NCI-H2196 treated with DMSO at 0.1 percent for 48 hours (cell line): ENCODE results near the gene PSMD9.
"Not testable (repeated sequence)": the region's sequence is repeated elsewhere in the genome, so short reads cannot be mapped to it uniquely, and the experiment has no call there.

Experiments used
- DNase-seq: peaks from one replicate; lab custom pipeline; 2025; ENCODE audit not compliant: unreplicated experiment; lab: John Stamatoyannopoulos, UW

PSMD9 gene

GRCh38 chr12:121888478-121889273, at the start of gene PSMD9:
Gene PSMD9 (plus strand): TSS chr12:121888790. CDS start chr12:121888857, 67 bp downstream.
- DNase-seq: peak; percentile 96

DNA sequence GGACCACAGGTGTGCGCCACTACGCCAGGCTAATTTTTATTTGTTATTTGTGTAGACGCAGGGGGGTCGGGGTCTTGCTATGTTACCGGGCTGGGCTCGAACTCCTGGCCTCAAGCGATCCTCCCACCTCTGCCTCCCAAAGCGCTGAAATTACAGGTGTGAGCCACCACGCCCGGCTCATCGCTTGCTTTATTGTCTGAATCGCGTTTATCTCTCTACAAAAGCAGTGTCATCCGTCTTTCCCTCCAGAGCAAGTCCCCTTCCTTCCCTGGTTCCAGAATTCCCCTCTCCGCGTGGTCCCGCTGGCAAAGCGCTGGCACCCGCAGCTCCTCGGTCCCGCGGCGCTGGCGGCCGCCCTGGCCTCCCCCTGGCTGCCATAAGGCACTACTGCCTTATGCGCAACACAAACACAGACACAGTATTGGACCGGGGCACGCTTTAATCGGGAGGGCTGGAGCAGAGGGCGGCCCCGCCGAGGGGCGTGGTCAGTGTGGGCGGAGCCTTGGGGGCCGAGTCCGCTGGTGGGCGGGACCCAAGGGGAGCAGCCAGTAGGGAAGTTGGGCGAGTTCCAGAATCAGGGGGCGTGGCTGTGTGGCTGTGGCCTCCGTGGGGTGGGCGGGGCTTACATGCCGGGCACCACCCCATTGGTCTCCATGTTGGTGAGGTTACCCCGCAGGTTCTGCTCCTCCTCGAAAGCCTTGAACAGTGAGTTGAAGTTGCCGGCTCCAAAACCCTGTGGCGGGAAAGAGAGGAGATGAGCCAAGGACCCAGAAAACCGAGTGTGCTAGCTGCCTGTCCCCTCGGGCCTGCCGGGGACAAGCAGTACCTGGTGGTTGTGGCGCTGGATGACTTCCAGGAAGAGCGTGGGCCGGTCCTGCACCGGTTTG, 49.2 kb upstream of the PSMD9 start:
- peak; percentile 93 for DNase-seq

DNA sequence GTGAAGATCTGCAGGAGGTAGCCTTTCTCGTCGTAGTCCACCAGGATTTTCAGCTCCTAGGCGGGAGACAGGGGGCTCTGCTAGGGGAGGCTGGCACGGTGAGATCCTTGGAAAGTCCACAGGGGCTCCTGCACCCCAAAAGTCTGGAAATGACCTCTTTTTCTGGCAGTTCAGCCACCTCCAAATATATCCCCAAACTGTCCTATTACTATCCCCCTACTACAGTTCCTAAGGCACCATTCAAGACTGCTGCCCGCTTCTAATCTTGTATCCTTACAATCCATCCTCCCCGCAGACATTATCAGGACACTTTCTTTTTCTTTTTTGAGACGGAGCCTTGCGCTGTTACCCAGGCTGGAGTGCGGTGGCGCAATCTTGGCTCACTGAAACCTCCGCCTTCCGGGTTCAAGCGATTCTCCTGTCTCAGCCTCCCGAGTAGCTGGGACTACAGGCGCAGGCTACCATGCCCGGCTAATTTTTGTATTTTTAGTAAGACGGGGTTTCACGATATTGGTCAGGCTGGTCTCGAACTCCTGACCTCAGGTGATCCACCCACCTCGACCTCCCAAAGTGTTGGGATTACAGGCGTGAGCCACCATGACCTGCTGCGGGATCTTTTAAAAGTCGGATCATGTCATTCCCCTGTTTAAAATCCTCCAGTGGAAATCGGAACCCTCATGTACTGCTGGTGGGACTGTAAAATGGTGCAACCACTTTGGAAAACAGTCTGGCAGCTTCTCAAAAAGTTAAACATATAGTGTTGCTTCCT, 48.4 kb upstream of the PSMD9 start:
- no peak for DNase-seq

DNA sequence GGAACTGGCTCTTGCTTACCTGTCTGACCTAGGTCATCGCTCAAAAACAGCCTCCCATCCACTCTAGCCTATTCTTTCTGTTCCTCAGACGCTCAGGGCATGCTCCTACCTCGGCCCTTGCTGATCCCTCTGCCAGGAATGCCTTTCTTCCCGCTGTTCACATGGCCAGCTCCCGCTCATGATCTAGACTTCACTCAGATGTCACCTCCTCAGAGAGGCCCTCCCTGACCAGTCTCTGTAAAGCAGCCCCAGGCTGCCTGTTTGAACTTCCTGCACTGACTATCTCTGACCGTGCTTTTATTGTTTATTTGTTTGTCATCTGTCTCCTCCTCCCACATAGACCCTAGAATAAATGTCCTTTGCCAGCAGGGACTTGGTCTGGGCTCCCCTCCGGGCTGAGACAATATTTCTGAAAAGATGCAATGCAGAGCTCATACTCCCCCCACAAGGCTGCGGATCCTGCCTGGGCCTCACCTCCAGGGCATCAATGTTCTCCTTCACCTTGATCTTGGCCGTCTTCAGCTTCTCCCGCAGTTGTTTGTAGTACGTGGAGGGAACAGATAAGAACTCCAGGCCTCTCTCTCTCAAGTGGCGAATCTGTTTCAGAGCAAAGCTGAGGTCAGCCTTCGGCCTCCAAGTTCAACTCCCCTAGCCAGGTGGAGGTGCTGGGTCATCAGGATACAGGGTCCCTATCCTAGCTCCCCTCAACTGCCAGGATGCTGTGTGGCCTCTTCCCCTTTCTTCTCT, 45.2 kb upstream of the PSMD9 start:
- no peak for DNase-seq

DNA sequence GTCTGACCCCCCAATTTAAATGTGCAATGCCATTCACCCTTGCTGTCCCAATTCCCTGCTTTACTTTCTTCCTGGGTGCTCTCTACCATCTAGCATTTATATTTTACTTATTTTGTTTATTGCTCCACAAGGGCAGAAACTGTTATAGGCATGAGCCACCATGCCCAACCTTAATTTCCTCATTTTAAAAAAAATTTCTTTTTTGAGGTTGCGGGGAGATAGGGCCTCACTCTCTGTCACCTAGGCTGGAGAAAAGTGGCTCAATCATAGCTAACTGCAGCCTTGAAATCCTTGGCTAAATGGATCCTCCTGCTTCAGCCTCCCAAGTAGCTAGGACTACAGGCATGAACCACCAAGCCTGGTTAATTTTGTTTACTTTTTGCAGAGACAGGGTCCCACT, 42.9 kb upstream of the PSMD9 start:
- no peak for DNase-seq

- no peak for DNase-seq
Measured at GRCh38 chr12:121849211-121849610, 39.4 kb upstream of the PSMD9 start.

GRCh38 chr12:121849665-121850064, 38.9 kb upstream of the PSMD9 start:
- DNase-seq: no peak

DNA sequence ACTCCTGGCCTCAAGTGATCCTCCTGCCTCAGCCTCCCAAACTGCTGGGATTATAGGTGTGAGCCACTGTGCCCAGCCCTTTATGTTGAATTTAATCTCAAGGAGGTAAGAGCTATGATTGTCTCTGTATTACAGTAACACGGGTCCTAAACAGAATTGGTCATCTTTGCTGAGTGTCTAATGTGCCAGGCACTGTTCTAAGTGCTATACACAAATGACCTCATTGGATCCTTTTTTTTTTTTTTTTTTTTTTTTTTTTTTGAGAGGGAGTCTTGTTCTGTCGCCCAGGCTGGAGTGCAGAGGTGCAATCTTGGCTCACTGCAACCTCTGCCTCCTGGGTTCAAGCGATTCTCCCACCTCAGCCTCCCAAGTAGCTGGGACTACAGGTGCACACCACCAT, 36.2 kb upstream of the PSMD9 start:
- DNase-seq: not testable (repeated sequence)

DNA sequence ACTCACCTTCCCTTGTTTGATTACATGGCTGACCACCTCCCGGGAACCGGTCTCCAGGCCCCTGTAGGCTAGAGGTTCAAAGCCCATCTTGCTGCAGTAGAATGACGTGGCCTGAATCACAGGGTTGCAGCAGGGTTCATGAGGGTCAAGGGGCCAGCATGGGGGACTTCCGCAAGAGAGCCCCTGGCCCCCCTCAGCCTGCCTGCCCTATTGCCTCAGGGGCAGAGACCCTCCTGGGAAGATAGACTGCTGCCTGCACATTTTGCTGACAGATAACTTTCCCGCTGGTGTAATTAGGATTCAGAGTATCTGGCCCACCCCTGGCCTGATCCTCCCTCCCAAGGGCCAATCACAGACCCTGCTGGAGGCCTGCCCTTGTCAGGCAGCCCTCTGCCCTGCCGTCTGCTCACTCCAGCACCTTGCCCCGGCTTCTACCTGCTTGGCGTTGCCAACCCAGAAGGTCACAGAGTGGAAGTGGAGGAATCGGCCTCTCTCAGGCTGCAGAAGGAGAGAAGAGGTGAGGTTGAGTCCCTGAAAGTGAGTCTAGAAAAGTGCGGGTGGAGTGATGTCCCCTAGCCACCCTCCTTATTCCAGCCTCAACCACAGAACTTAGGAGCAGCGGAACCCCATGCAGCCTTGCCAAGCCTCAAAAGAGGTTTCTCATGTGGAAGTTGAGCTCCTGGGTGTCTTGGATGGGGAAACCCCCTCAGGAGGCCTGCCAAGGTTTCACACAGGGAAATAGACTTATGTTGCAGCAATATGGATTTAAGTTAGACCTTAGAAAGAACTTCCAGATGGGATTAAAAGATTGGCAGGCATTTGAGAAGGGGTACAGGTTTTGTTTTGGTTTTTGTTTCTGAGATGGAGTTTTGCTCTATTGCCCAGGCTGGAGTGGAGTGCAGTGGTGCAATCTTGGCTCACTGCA, 31.0 kb upstream of the PSMD9 start:
- DNase-seq: no peak

GRCh38 chr12:121858318-121858661, 30.3 kb upstream of the PSMD9 start:
- DNase-seq: no peak

- no peak for DNase-seq
Measured at GRCh38 chr12:121858662-121859572, 29.7 kb upstream of the PSMD9 start, which contains the start of gene HPD. Gene HPD (minus strand): TSS chr12:121858859. CDS start chr12:121858823, 36 bp downstream.

DNA sequence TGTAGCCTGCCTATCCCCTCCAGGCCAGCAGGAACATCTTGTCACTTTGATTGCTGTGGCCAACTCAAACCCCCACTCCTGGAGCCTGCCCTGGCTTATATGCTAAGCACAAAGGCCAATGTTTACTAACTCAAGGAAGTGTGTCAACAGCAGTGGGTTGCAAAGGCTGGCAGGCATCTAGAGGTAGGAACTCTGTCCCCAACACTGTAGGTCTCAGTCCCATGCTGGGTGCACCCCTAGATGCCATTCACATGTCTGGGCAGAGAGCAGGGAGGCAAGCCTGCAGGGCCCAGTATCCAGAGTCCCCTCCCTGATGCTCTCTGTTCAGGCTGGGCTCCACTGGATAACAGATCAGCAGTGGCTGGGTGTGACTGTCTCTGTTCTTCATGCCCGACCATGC, 28.3 kb upstream of the PSMD9 start:
- no peak for DNase-seq

- not testable (repeated sequence) for DNase-seq
Measured at GRCh38 chr12:121860699-121861098, 27.9 kb upstream of the PSMD9 start.

GRCh38 chr12:121861636-121862254, 26.8 kb upstream of the PSMD9 start:
- DNase-seq: no peak

DNA sequence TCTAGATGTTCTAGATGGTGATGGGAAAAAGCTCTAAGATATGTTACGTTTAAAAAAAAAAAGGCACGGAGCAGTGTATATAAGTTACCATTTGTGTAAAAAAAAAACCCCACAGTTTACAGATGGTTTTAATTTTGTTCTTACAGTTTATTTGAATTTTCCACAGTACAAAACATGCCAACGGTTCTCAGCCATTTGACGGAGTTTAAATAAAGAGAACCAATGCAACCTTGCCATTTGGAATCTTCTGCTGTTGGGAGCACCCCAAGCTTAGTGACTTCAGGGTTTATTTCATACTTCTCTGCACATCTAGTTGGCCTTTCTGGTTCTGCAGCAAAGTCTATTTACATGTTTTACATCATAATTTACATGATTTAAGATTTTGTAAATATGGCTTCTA, 22.3 kb upstream of the PSMD9 start:
- no peak for DNase-seq

DNA sequence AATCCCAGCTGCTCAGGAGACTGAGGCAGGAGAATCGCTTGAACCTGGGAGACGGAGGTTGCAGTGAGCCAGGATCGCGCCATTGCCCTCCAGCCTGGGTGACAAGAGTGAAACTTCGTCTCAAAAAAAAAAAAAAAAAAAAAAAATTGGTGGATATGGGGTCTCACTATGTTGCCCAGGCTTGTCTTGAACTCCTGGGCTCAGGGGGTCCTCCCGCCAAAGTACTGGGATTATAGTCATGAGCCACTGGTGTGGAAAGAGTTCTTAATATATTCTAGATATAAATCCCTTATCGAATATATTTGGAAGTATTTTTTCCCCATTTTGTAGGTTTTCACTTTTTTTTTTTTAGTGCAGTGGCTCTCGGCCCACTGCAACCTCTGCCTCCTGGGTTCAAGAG, 19.4 kb upstream of the PSMD9 start:
- DNase-seq: not testable (repeated sequence)

- no peak for DNase-seq
Measured at GRCh38 chr12:121871467-121871866, 17.1 kb upstream of the PSMD9 start.
